Endothelial cell of umbilical vein (primary cell): Measurements from ENCODE around the gene PPP2R5A. TPM values are rescaled to one million over a fixed set of nuclear protein-coding genes. Genes with fewer than 3 reads are reported as not detected.

ENCODE experiments used
- BruUV-seq: library from RNA; stranded (reverse); fragments of 400-500 nt; replicated peaks from 2 replicates; lab custom pipeline; 2021; lab: Mats Ljungman, UMichigan
- CTCF ChIA-PET: fragments of 300-600, 350-600 bp; sonication (Branson Sonifier 250); formaldehyde crosslinking; loops from one replicate; lab custom pipeline; 2021; ENCODE audit warnings: antibody characterized with exemption, inconsistent platforms; lab: Charles Lee
- POLR2A ChIA-PET: fragments of 300-600, 350-600 bp; sonication (Branson Sonifier 250); formaldehyde crosslinking; loops from one replicate; lab custom pipeline; 2021; ENCODE audit warnings: antibody characterized with exemption, inconsistent platforms; lab: Charles Lee
- DNase-seq: peaks from one replicate; pipeline ENCODE4 v3.0.0-alpha.2; 2011; ENCODE audit warnings: low read depth, low spot score
- FAIRE-seq: peaks from 2 replicates; lab custom pipeline; 2011; peaks lifted over from hg19 to GRCh38; lab: Jason Lieb, UNC
- H2AFZ ChIP-seq: 2 replicates; pipeline ENCODE4 v1.6.0; 2012; ENCODE audit warnings: low read depth, low read length, control low read depth, inconsistent platforms
- H3K27ac ChIP-seq: 2 replicates; pipeline ENCODE4 v1.5.1; 2011; ENCODE audit warnings: low read depth, mild to moderate bottlenecking, control low read depth, low read length, moderate library complexity; ENCODE audit not compliant: insufficient read depth
- H3K27me3 ChIP-seq, 2 experiments: 2 replicates each; pipeline versions ENCODE4 v1.6.0 to v1.6.1; 2011; ENCODE audit warnings: low read length in 2 of 2, mixed read lengths in 1 of 2; ENCODE audit not compliant: control insufficient read depth in 2 of 2, insufficient read depth in 2 of 2
- H3K36me3 ChIP-seq, 2 experiments: 2 replicates in 1 of 2; 3 replicates in 1 of 2; pipeline ENCODE4 v1.5.1; 2011; ENCODE audit warnings: low read length in 2 of 2, mild to moderate bottlenecking in 1 of 2, moderate library complexity in 1 of 2; ENCODE audit not compliant: control insufficient read depth in 2 of 2, insufficient read depth in 2 of 2; ENCODE audit errors: extremely low read depth in 1 of 2
- H3K4me1 ChIP-seq: 3 replicates; pipeline ENCODE4 v1.5.1; 2011; ENCODE audit warnings: mild to moderate bottlenecking, low read length; ENCODE audit not compliant: control insufficient read depth, insufficient read depth; ENCODE audit errors: extremely low read depth
- H3K4me2 ChIP-seq: 2 replicates; pipeline ENCODE4 v1.6.1; 2011; ENCODE audit warnings: low read length, control low read depth, mixed read lengths; ENCODE audit not compliant: insufficient read depth
- H3K4me3 ChIP-seq, 3 experiments: fragments of 200-600 bp in 1 of 3; sonication (generic), shearing (Covaris generic) in 1 of 3; replicated peaks in 1 of 3; 2 replicates each; pipeline ENCODE4 v1.5.1; 2011 to 2016; ENCODE audit warnings: control low read depth in 3 of 3, low read length in 3 of 3, mild to moderate bottlenecking in 2 of 3, inconsistent platforms in 1 of 3, low read depth in 1 of 3, moderate library complexity in 1 of 3; ENCODE audit not compliant: insufficient read depth in 1 of 3
- H3K79me2 ChIP-seq: 2 replicates; pipeline ENCODE4 v1.6.0; 2012; ENCODE audit warnings: low read length, inconsistent platforms; ENCODE audit not compliant: control insufficient read depth, insufficient read depth
- H3K9ac ChIP-seq: replicated peaks from 2 replicates; pipeline ENCODE3; 2011; ENCODE audit warnings: low read length, control low read depth; ENCODE audit not compliant: insufficient read depth; ENCODE audit errors: extremely low read depth
- H3K9me1 ChIP-seq: replicated peaks from 3 replicates; pipeline ENCODE4 v1.6.0; 2011; ENCODE audit warnings: mild to moderate bottlenecking, low read length; ENCODE audit not compliant: control insufficient read depth, insufficient read depth; ENCODE audit errors: extremely low read depth
- H3K9me3 ChIP-seq: replicated peaks from 2 replicates; pipeline ENCODE4 v1.5.1; 2012; ENCODE audit warnings: low read length, inconsistent platforms; ENCODE audit not compliant: control insufficient read depth, insufficient read depth
- H4K20me1 ChIP-seq: replicated peaks from 2 replicates; pipeline ENCODE3; 2011; ENCODE audit warnings: mild to moderate bottlenecking, low read length; ENCODE audit not compliant: control insufficient read depth, insufficient read depth; ENCODE audit errors: extremely low read depth
- EZH2 ChIP-seq: IDR thresholded peaks from 2 replicates; pipeline ENCODE4 v1.6.1; 2012; ENCODE audit warnings: borderline replicate concordance, low read depth, mild to moderate bottlenecking, moderate library complexity, low read length, inconsistent platforms; ENCODE audit not compliant: severe bottlenecking
- FOS ChIP-seq: IDR thresholded peaks from 2 replicates; pipeline ENCODE4 v1.6.1; 2011; ENCODE audit warnings: mild to moderate bottlenecking, low read length, moderate library complexity, borderline replicate concordance; ENCODE audit not compliant: insufficient read depth
- GATA2 ChIP-seq: IDR thresholded peaks from 2 replicates; pipeline ENCODE4 v1.7.0; 2011; ENCODE audit warnings: low read depth, mild to moderate bottlenecking, moderate library complexity, mixed read lengths, low read length; ENCODE audit not compliant: insufficient read length, insufficient read depth
- JUN ChIP-seq: IDR thresholded peaks from 2 replicates; pipeline ENCODE4 v1.6.1; 2011; ENCODE audit warnings: borderline replicate concordance, low read depth; ENCODE audit not compliant: insufficient read length, insufficient read depth
- MYC ChIP-seq: IDR thresholded peaks from one replicate; pipeline ENCODE4 v1.6.1; 2011; ENCODE audit warnings: mild to moderate bottlenecking, low read depth, low read length
- POLR2A ChIP-seq: IDR thresholded peaks from 2 replicates; pipeline ENCODE4 v1.6.1; 2012; ENCODE audit warnings: low read depth, mild to moderate bottlenecking, control low read depth, low read length
- POLR2AphosphoS5 ChIP-seq: IDR thresholded peaks from 2 replicates; pipeline ENCODE4 v1.6.1; 2012; ENCODE audit warnings: low read depth, mild to moderate bottlenecking, control low read depth, low read length, moderate library complexity; ENCODE audit not compliant: insufficient read depth
- dilution Hi-C: fragments of 300-500 bp; cut with MboI; formaldehyde crosslinking; loops from one replicate; pipeline ENCODE4 v1.15.0; 2019; ENCODE audit warnings: low sequenced_read_pairs; ENCODE audit not compliant: extremely low pct_ligation_motif_present
- intact Hi-C: fragments of 100-400 bp; cut with micrococcal nuclease; formaldehyde crosslinking; loops from one replicate; pipeline ENCODE4 v1.10.0; 2022
- polyA plus RNA-seq, 4 experiments: library from polyadenylated mRNA; depleted of rRNA in 3 of 4; stranded (reverse) in 3 of 4; unstranded in 1 of 4; fragments of >200 nt; gene quantifications; 2 replicates each; pipeline versions ENCODE4 v1.2.1 to v1.2.3, GENCODE V29; 2011 to 2012; ENCODE audit warnings: missing spikeins in 1 of 4
- total RNA-seq: library from RNA; stranded (reverse); gene quantifications from 2 replicates; pipeline ENCODE4 v1.2.3, GENCODE V29; 2021
- TF ChIP-seq, protein P1 (sequence below): IDR thresholded peaks from 2 replicates; pipeline ENCODE4 v1.6.1; 2011; ENCODE audit not compliant: insufficient read depth, insufficient read length
- TF ChIP-seq, protein P2 (sequence below), 2 donors: IDR thresholded peaks; 1 replicate in 1 of 2; 2 replicates in 1 of 2; pipeline ENCODE4 v1.5.1; 2011; ENCODE audit warnings: low read length in 2 of 2, mild to moderate bottlenecking in 2 of 2, moderate library complexity in 2 of 2, control low read depth in 1 of 2, inconsistent platforms in 1 of 2, low read depth in 1 of 2; ENCODE audit not compliant: insufficient read depth in 1 of 2; ENCODE audit errors: extremely low read depth in 1 of 2

Gene PPP2R5A
- total and polyA plus RNA-seq, 2 donors (not counting 3 experiments of a cell fraction or from before 2014, with no cell fraction given), result 11.9 to 34.5 TPM

DNA sequence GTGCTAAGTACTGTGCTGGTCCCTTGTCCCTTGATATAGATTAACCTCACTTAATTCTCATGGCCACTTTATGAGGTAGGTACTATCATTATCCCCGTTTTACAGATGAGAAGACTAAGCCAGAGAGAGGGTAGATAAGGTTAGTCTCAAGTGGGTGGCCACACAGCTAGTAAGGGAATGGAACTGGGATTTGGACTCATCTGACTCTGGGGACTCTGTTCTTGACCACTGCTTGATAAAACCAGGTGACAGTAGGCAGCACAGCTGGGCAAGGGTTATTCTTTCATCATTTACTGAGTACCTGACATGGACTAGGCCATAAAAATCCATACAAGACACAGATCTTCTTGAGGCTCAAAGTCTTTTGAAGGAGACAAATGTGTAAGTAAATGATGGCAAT lies 37.2 kb upstream of the PPP2R5A start:
- DNase-seq (no peak), FAIRE-seq (no peak)
- no peak overlapping the region for H3K27ac ChIP-seq
- POLR2A ChIA-PET, result no interaction called here
- H2AFZ ChIP-seq, result no peak overlapping the region
- no peak overlapping the region for H3K9ac ChIP-seq
- CTCF ChIA-PET, result interaction anchor here (1.1 to 1.4 kb wide), 4 partner anchors 10 to 177 kb away, joined by 3 to 5 read pairs (median 4); no protein-coding TSS in a partner anchor
- dilution Hi-C loops (no loop called here), intact Hi-C loops (no loop called here)
- TF ChIP-seq JUN, result no peak
- no peak for TF ChIP-seq POLR2A
- TF ChIP-seq EZH2, result no peak
- no peak for TF ChIP-seq POLR2AphosphoS5
- TF ChIP-seq, protein P1, sequence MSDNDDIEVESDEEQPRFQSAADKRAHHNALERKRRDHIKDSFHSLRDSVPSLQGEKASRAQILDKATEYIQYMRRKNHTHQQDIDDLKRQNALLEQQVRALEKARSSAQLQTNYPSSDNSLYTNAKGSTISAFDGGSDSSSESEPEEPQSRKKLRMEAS, result no peak
- no peak for TF ChIP-seq GATA2
- TF ChIP-seq, protein P2, sequence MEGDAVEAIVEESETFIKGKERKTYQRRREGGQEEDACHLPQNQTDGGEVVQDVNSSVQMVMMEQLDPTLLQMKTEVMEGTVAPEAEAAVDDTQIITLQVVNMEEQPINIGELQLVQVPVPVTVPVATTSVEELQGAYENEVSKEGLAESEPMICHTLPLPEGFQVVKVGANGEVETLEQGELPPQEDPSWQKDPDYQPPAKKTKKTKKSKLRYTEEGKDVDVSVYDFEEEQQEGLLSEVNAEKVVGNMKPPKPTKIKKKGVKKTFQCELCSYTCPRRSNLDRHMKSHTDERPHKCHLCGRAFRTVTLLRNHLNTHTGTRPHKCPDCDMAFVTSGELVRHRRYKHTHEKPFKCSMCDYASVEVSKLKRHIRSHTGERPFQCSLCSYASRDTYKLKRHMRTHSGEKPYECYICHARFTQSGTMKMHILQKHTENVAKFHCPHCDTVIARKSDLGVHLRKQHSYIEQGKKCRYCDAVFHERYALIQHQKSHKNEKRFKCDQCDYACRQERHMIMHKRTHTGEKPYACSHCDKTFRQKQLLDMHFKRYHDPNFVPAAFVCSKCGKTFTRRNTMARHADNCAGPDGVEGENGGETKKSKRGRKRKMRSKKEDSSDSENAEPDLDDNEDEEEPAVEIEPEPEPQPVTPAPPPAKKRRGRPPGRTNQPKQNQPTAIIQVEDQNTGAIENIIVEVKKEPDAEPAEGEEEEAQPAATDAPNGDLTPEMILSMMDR (IDR thresholded peaks at IDR 0.05; ENCODE audit: extremely low read depth in 1 of 2, insufficient read depth in 1 of 2, low read depth in 1 of 2, low read length in 2 of 2), result no peak
- TF ChIP-seq MYC, result no peak
- TF ChIP-seq FOS, result no peak
- H4K20me1 ChIP-seq, result no peaks in the 10 kb centered on the region
- H3K36me3 ChIP-seq, result no peaks in the 10 kb centered on the region
- no peaks in the 10 kb centered on the region for H3K9me1 ChIP-seq
- no peak overlapping the region for H3K4me3 ChIP-seq
- H3K4me1 ChIP-seq, result peaks cover 4% of the 10 kb centered on the region
- H3K79me2 ChIP-seq, result no peaks in the 10 kb centered on the region
- H3K9me3 ChIP-seq, result no peaks in the 10 kb centered on the region
- H3K27me3 ChIP-seq, result peaks cover 0 to 2% of the 10 kb centered on the region in 2 experiments
- no TSS peak for BruUV-seq
- H3K4me2 ChIP-seq, result no peak overlapping the region
